Type B pancreatic cell (in vitro differentiated cells): Measurements from ENCODE around the gene STAG3. TPM values are rescaled to one million over a fixed set of nuclear protein-coding genes. Genes with fewer than 3 reads are reported as not detected.
"Not testable (repeated sequence)": the region's sequence is repeated elsewhere in the genome, so short reads cannot be mapped to it uniquely, and the experiment has no call there.

Experiments used
- DNase-seq: peaks from one replicate; pipeline ENCODE4 v3.0.0; 2021; ENCODE audit warnings: mixed read lengths; ENCODE audit not compliant: unreplicated experiment; ENCODE audit errors: extremely low spot score
- H3K27ac Mint-ChIP-seq: 2 replicates; pipeline ENCODE4 v1.8.0; 2021; ENCODE audit warnings: mild to moderate bottlenecking, mixed read lengths
- H3K27me3 Mint-ChIP-seq: 2 replicates; pipeline ENCODE4 v1.8.0; 2021; ENCODE audit warnings: mixed read lengths
- H3K36me3 Mint-ChIP-seq: 2 replicates; pipeline ENCODE4 v1.8.0; 2021; ENCODE audit warnings: mixed read lengths
- H3K4me1 Mint-ChIP-seq: one replicate; pipeline ENCODE4 v1.8.0; 2021; ENCODE audit warnings: mixed read lengths; ENCODE audit not compliant: unreplicated experiment
- H3K4me3 Mint-ChIP-seq: 2 replicates; pipeline ENCODE4 v1.8.0; 2021; ENCODE audit warnings: mild to moderate bottlenecking, mixed read lengths
- H3K9me3 Mint-ChIP-seq: 2 replicates; pipeline ENCODE4 v1.8.0; 2021; ENCODE audit warnings: mixed read lengths
- CTCF ChIP-seq: fragments of 200-600 bp; sonication (generic); conservative IDR thresholded peaks from 2 replicates; pipeline ENCODE4 v1.5.0; 2021; ENCODE audit warnings: antibody characterized with exemption, mild to moderate bottlenecking
- long read RNA-seq: library from polyadenylated mRNA; unstranded; transcript quantifications from one replicate; pipeline ENCODE4 v2.0.0, GENCODE V29; 2020
- total RNA-seq: library from RNA; stranded (reverse); gene quantifications from 2 replicates; pipeline ENCODE4 v1.2.1, GENCODE V29; 2021; ENCODE audit warnings: low replicate concordance

The STAG3 gene
- total RNA-seq, result 1.6 and 1.7 TPM in 2 replicates
- long read RNA-seq, partial matches to known transcripts, result 0 of 6 reads
- long read RNA-seq, other reads (novel, unspliced or antisense), result 6 of 6 reads

GRCh38 chr7:100177045-100178001 lies at the start of gene STAG3, which contains the start of gene GPC2:
STAG3 (plus strand) TSS chr7:100177918; CDS start chr7:100180557, 2,639 bp downstream.
GPC2 (minus strand) TSS chr7:100177381; CDS start chr7:100177199, 182 bp downstream.
- no peaks in the 10 kb centered on the region for H3K9me3 Mint-ChIP-seq
- DNase-seq, result peak; percentile 98
- peaks cover 19% of the 10 kb centered on the region for H3K27me3 Mint-ChIP-seq
- peak within 1 kb of the TSS; percentile 6 for H3K27ac Mint-ChIP-seq
- peaks cover 13% of the 10 kb centered on the region for H3K36me3 Mint-ChIP-seq
- H3K4me1 Mint-ChIP-seq, result peaks cover 16% of the 10 kb centered on the region
- peak within 1 kb of the TSS; percentile 93 for H3K4me3 Mint-ChIP-seq
- TF ChIP-seq CTCF, result no peak

GRCh38 chr7:100128637-100128963 lies 49.1 kb upstream of the STAG3 start:
- no peaks in the 10 kb centered on the region for H3K36me3 Mint-ChIP-seq
- DNase-seq, result no peak
- no peaks in the 10 kb centered on the region for H3K27me3 Mint-ChIP-seq
- no peak for TF ChIP-seq CTCF
- peak overlapping the region; percentile 80 for H3K27ac Mint-ChIP-seq
- peak overlapping the region; percentile 84 for H3K4me3 Mint-ChIP-seq
- no peaks in the 10 kb centered on the region for H3K9me3 Mint-ChIP-seq
- H3K4me1 Mint-ChIP-seq, result peaks cover 24% of the 10 kb centered on the region

GRCh38 chr7:100130220-100130607 lies 47.5 kb upstream of the STAG3 start:
- not testable (repeated sequence) for H3K4me3 Mint-ChIP-seq, H3K27me3 Mint-ChIP-seq, DNase-seq, H3K36me3 Mint-ChIP-seq, H3K9me3 Mint-ChIP-seq, H3K27ac Mint-ChIP-seq
- H3K4me1 Mint-ChIP-seq, result peaks cover 18% of the 10 kb centered on the region

- Mint-ChIP-seq H3K4me1 (peaks cover 20% of the 10 kb centered on the region), H3K36me3 (no peaks in the 10 kb centered on the region), H3K27ac (no peak overlapping the region), H3K9me3 (no peaks in the 10 kb centered on the region), H3K27me3 (no peaks in the 10 kb centered on the region), H3K4me3 (no peak overlapping the region)
- DNase-seq, result peak; percentile 89
- peak; percentile 93 for TF ChIP-seq CTCF
These were observed 46.9 kb upstream of the STAG3 start for GRCh38 chr7:100130608-100131453.

GRCh38 chr7:100132126-100132525 lies 45.6 kb upstream of the STAG3 start:
- Mint-ChIP-seq H3K27me3 (no peaks in the 10 kb centered on the region), H3K4me3 (peak overlapping the region; percentile 20), H3K27ac (no peak overlapping the region), H3K36me3 (no peaks in the 10 kb centered on the region), H3K9me3 (no peaks in the 10 kb centered on the region), H3K4me1 (peaks cover 18% of the 10 kb centered on the region)
- DNase-seq, result no peak
- TF ChIP-seq CTCF, result no peak
